Stimulated activated CD4-positive, alpha-beta T cell treated with anti-CD3 and anti-CD28 coated beads, TNF-alpha, amount 100 ng/mL, for 4 hours (primary cell): Measurements from ENCODE around the gene ZBTB34.
A peak's percentile ranks its signal among the peaks of the same experiment; 100 is the strongest.

Source experiments
- DNase-seq, 3 experiments: peaks; one replicate each; pipeline ENCODE4 v3.0.0-alpha.2; 2020; ENCODE audit warnings: low read depth in 3 of 3

The ZBTB34 gene

GRCh38 chr9:126876531-126876930, 16.1 kb downstream of the ZBTB34 start:
- DNase-seq, result no peak

GRCh38 chr9:126877418-126877817, 17.0 kb downstream of the ZBTB34 start:
- no peak for DNase-seq

- no peak for DNase-seq
Observed at GRCh38 chr9:126879288-126879687, 18.8 kb downstream of the ZBTB34 start.

DNA sequence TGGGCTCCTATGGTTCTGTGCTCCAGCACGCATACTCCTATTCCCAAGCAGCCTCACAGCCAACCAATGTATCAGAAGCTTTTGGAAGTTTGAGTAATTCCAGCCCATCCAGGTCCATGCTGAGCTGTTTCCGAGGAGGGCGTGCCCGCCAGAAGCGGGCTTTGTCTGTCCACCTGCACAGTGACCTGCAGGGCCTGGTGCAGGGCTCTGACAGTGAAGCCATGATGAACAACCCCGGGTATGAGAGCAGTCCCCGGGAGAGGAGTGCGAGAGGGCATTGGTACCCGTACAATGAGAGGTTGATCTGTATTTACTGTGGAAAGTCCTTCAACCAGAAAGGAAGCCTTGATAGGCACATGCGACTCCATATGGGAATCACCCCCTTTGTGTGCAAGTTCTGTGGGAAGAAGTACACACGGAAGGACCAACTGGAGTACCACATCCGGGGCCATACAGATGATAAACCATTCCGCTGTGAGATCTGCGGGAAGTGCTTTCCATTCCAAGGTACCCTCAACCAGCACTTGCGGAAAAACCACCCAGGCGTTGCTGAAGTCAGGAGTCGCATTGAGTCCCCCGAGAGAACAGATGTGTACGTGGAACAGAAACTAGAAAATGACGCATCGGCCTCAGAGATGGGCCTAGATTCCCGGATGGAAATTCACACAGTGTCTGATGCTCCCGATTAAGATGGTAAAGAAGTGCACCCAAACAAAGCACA, 19.9 kb downstream of the ZBTB34 start:
- no peak for DNase-seq

DNA sequence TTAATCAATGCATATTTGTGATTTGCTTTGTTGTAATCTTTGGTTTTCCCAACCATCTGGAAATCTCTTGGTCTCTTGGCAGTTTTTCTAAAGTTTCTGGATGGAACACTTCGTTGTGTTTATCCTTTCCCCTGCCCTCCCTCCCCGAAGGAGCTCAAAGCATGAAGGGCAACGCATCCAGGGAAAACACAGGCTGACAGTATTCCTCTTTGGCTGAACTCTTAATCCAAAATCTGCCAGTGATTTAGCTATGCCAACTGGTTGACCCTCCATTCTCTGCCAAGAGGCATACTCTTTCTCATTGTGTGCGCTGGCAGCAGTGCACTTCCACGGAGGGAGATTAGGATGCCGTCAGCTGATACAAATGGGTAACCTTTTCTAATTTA, 20.5 kb downstream of the ZBTB34 start:
- no peak for DNase-seq

DNA sequence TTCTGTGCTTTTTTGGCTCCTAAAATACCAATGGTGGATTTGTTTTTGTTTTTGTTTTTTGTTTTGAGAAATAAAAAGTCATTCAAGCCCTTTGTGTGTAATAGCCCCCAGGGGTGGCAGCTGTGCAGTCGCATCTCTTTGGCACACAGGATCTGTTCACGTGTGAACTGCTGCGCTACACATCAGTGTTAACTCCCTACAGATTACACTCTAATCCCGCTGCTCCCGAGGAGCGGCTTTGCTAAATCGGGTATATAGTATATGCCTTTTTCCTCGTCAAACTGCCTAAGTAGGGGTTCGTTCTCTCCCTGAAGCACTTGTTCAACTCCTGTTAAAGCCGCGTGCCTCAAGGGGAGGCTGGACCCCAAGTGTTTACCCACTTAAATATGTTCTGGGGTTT, 22.3 kb downstream of the ZBTB34 start:
- no peak for DNase-seq

DNA sequence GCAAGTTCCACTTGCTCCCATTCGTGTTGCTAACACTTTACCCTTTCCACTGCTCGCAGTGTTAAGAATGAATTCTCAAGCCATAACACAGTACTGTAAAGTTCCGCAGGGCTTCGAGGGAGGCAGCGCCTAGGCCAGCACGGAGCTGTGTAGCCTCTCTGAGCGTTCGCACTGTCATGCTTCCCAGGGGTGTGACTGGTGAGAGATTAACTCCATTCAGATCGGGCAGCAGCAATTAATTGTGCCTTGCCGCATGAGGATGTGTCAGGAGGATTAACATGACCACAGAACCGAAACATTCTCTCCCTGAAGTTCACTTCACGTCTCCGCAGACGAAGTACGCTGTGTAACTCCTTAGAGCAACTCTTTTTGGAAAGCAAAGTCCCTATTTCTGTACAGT, 23.2 kb downstream of the ZBTB34 start:
- DNase-seq, result no peak

GRCh38 chr9:126885131-126885641, 24.7 kb downstream of the ZBTB34 start:
- DNase-seq, result no peak

DNA sequence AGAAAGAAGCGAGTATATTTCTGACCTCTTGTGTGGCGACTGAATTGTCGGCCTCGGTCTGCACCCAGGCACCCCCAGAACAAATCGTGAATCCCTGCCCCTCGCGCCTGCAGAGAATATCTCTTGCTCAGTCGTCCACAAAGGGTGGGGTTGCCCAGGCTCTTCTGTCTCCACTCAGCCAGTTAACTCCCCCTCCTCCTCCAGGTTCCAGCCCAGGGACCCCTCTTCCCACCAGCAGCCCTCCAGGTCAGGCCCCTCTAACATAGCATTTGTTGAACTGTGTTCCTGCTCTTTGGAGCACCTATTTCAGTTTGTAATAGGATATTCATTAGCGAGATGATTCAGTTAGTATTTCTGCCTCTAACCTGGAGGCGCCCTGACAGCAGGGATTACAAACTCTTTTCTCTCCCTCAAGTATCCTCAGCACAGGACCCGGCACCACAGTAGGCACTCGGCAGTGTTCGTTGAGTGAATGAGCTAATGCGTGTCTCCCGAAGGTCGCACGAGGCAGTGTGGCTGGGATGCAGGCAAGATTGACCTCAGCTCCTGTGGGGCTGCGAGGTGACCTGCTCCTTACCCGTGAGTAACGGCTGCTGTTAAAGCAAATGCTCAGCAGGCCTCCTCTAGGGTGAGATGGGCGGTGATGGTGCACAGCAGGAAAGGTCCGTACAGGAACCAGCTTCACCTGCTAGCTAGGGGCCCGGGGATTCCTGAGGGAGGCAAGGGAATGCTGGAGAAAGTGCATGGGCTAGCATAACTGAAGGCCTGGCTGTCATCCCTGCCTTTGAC, 25.8 kb downstream of the ZBTB34 start:
- DNase-seq, result no peak

DNA sequence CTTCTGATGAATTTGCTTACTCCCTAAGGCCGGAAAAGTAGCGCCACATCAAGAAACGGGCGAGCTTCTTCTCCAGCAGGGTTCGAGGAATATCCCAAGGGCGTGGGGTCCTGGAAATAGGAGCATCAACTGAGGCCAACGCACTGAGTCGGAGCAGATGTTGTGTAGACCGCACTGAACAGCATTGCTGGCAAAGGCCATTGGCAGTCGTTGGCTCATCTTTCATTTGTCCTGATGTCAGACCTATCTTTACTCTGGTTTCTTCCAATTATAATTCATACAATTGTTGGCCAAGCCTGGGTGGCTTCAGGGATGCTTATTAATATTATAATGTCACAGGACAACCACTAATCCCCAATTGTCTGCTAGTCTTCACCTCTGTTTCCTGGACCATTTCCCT, 26.5 kb downstream of the ZBTB34 start:
- DNase-seq, result no peak

DNA sequence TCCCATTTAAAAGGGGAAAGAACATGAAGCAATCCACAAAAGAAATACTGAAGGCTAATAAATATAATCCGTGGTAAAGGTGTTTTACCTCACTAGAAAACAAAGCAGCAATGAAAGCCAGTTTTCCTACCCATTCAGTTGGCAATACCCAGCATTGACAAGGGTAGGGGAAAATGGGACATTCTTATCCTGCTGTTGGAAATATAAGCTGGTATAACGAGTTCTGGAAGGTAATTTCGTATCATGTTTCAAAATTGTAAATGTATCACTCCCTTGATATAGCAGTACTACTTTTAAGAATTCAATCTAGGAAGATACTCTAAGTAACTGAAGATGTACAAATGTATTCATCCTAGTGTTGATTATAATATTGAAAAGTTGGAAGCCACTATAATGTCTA, 31.2 kb downstream of the ZBTB34 start:
- no peak for DNase-seq

DNA sequence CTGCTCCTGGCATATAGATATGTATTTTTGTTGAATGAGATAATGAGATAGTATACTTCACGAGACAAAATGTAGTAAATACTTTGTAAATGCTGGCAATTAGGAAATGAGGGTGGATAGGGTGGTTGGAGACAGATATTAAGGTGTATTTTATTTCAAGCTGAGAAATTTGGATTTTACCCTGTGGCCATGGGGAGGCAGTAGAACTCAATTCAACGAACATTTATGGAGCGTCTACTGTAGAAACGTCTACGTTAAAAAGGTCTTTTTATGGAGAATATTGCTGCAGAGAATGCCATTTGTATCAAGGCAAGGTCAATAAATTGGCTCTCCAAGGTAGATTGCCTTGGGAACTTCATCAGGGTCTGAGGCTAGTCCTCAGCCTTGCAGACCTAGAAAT, 32.6 kb downstream of the ZBTB34 start:
- no peak for DNase-seq

DNA sequence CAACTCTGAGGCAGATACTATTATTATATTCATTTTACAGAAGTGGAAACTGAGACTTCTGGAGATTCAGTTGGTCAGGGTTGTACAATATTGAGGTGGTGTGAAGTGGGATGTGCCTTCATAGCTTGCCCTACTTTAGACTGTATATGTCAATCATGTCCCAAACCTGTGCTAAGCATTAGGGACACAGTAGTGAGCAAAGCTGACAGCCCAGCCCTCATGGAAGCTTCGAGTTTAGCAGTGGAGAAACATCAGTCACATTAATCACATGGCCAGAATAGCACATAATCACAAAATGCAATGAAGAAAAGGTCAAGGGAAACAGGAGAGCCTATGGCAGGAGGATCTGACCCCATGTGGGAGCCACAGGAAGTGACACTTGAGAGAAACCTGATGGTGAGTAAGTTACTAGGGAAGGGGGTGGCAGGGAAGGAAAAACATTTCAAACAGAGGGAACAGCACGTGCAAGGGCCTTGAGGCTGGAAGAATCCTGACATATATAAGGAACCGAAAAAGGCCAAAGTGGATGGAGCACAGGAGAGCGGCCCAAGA, 33.7 kb downstream of the ZBTB34 start:
- DNase-seq, result no peak

DNA sequence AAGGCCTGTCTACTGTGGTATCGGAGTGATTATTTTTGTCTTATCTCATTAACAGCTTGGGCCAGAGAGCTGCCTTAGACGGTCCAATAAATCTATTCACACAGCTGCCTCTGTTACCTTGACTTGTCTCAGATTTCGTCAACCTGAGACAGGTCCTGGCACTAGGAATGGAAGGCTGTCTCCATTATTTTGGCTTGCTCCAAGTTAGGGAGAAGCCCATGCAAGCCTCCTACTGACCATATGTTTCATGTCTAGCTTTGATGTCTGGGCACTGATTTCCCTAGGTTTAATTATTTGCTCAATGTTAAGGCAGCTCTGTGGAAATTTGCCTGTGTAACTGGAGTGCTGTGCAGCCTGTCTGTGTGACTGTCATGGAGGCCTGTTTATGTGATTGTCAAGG, 41.8 kb downstream of the ZBTB34 start:
- DNase-seq, result no peak

DNA sequence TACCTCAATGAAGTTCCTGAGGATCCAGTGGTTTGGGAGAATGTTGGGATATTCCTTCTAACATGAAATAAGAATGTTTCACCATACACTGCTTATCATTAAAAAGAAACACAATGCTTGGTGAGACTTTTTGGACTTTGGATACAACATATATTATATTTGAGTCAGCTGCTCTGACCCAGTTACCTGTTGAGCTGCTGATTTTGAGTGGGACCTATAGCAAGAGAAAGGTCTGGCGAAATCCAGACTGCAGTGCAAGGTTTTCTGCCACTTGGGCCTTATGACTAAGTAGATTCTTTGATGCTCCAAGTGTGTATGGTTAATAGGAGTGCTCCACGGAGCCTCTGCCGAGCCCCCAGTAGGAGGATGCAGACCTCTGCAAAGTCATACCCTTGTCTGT, 44.1 kb downstream of the ZBTB34 start:
- no peak for DNase-seq

GRCh38 chr9:126906091-126906490, 45.7 kb downstream of the ZBTB34 start:
- no peak for DNase-seq

GRCh38 chr9:126907058-126907457, 46.6 kb downstream of the ZBTB34 start:
- DNase-seq, result no peak

- DNase-seq, result peak; percentile 59 to 80 (median 75)
Observed at GRCh38 chr9:126914458-126915280, 54.2 kb downstream of the ZBTB34 start, which contains the start of gene RALGPS1. Gene RALGPS1 (plus strand): TSS chr9:126914782. CDS start chr9:126962290, 47,508 bp downstream.

- peak; percentile 10 to 25 (median 14) for DNase-seq
Observed at GRCh38 chr9:126915281-126915816, 54.9 kb downstream of the ZBTB34 start.

- DNase-seq, result no peak
Observed at GRCh38 chr9:126915846-126916543, 55.6 kb downstream of the ZBTB34 start.

- DNase-seq, result no peak
Observed at GRCh38 chr9:126916909-126917308, 56.5 kb downstream of the ZBTB34 start.
